DOHH2 (cell line): ENCODE results near the gene GALNT18.

Source experiments
- EZH2phosphoT487 ChIP-seq: fragments of 200-600 bp; sonication (generic); IDR thresholded peaks from 2 replicates; pipeline ENCODE4 v1.6.1; 2017; ENCODE audit warnings: borderline replicate concordance, mild to moderate bottlenecking, antibody characterized with exemption, low read length, moderate library complexity, mixed read lengths
- TF ChIP-seq, protein P1 (sequence below): fragments of 200-600 bp; sonication (generic); IDR thresholded peaks from one replicate; pipeline ENCODE4 v1.5.1; 2014; ENCODE audit warnings: antibody characterized with exemption, mild to moderate bottlenecking, low read depth, low read length; ENCODE audit not compliant: poor library complexity, severe bottlenecking

DNA sequence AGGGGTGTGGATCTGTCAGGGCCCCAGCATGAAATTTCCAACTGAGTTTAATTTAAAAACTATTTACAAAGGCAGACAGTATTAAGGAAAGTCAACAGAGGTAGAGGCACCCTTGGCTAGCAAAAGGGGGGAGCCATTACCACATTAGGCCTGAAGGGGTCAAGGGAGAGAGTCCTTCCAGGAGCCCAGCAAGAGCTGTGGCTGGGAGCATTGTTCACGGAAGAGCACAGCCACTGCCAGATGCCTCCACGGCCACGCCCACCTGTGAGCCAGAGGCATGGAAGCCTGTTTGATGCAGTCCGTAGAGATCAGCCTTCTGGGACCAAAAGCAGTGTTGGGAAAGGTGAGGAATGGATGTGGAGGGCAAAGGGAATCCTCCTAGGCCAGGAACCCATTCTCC is 102.6 kb downstream of the GALNT18 start:
- TF ChIP-seq, protein P1, sequence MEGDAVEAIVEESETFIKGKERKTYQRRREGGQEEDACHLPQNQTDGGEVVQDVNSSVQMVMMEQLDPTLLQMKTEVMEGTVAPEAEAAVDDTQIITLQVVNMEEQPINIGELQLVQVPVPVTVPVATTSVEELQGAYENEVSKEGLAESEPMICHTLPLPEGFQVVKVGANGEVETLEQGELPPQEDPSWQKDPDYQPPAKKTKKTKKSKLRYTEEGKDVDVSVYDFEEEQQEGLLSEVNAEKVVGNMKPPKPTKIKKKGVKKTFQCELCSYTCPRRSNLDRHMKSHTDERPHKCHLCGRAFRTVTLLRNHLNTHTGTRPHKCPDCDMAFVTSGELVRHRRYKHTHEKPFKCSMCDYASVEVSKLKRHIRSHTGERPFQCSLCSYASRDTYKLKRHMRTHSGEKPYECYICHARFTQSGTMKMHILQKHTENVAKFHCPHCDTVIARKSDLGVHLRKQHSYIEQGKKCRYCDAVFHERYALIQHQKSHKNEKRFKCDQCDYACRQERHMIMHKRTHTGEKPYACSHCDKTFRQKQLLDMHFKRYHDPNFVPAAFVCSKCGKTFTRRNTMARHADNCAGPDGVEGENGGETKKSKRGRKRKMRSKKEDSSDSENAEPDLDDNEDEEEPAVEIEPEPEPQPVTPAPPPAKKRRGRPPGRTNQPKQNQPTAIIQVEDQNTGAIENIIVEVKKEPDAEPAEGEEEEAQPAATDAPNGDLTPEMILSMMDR, result no peak
- no peak for TF ChIP-seq EZH2phosphoT487
